B cell (primary cell): Measurements from ENCODE around the gene COL5A2.

Source experiments
- CTCF ChIP-seq: fragments of 200-600 bp; IDR thresholded peaks from one replicate; pipeline ENCODE4 v1.8.0; 2022; ENCODE audit warnings: antibody characterized with exemption, mild to moderate bottlenecking
- EZH2 ChIP-seq: IDR thresholded peaks from 2 replicates; pipeline ENCODE4 v1.6.1; 2012; ENCODE audit warnings: borderline replicate concordance, low read depth, mild to moderate bottlenecking, moderate library complexity, low read length; ENCODE audit not compliant: insufficient read depth, poor library complexity, severe bottlenecking

DNA sequence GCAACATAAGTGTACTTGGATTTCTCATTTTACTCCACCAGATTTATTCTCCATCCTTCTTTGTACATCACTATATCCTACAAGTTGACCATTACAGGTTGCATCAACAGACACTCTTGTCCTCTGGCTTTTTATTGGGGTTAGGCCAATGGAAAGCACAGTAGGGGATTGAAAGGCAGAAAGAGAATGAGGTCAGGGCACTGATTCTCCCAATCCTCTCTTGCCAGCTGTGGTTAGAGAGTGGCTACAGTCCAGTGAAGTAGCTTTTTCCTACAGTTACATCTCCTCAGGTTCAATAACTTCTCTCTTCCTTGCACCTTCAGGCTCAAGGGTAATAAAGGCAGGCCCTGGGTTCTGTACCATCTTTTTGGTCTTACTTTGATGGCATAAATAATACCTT lies 20.2 kb upstream of the COL5A2 start:
- TF ChIP-seq CTCF (no peak), EZH2 (no peak)
